Measurements from ENCODE around the gene ZNF384. TPM values are rescaled to one million over a fixed set of nuclear protein-coding genes. Genes with fewer than 3 reads are reported as not detected.

Gene ZNF384
- polyA plus RNA-seq (2013, experiment 1 of 2) = 64.8 TPM
- 55.8 TPM for polyA plus RNA-seq (2013, experiment 2 of 2)

DNA sequence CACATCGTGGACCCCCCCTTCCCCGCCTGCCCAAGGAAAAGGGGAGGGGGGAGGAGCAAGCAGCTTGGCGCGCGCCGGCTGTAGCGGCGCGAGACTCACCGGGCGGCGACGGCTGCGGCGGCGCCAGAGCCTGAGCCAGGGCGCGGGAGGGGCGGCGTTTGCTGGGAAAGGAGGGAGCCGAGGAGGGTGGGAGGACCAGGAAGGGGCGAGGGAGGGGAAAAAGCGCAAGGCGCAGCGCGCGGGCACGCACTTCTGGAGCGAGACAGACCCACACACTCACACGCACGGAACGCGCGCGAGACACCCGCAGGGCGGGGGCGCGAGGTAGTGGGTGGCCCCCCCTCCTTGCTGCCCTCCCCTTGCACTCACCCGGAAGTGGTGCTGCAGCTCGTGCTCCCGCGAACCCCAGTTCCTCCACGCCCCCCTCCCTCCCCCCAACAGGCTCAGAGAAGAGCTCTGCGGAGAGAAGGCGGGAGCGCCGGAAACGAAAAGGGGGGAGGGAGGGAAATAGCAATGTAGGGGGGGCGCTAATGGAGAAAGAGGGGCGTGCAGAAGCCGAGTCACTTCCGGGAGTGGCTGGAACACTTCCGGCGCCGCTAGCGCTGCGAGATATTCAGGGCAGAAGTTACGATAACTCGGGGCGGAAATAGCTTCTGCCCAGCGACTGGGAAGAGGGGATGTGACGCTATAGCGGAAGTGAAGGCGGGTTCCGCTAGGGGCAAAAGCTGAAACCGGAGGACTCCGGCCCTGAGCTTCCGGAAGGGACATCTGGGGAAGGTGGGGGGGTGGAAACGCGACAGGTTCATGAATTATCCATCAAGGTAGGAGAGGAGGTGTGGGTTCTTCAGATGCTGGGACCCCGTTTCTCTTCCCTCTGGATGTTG is at the start of gene ZNF384:
Gene ZNF384 (minus strand): TSS at position 377 of the 884 bp plus-strand sequence. CDS start 9,855 bp downstream, outside the sequence.
- Histone ChIP-seq H3K27ac (ENCODE audit: low read depth, low read length, severe bottlenecking) (peak within 1 kb of the TSS; percentile 96), H3K36me3 (ENCODE audit: control insufficient read depth, insufficient read depth, low read length) (peaks cover 20% of the 10 kb centered on the region), H3K4me1 (ENCODE audit: control insufficient read depth, insufficient read depth, low read length, poor library complexity, severe bottlenecking) (peaks cover 12% of the 10 kb centered on the region), H3K4me3 (ENCODE audit: extremely low read depth, insufficient read depth, low read length, poor library complexity, severe bottlenecking) (peak within 1 kb of the TSS; percentile 70), H3K9me3 (ENCODE audit: control insufficient read depth, low read length) (no peaks in the 10 kb centered on the region)
- WGBS, 2 experiments (ENCODE audit: insufficient coverage in 2 of 2) = 0% methylated on average over 23 to 53 of the region's 72 CpGs

- no peaks in the 10 kb centered on the region for H3K4me1 ChIP-seq (ENCODE audit: control insufficient read depth, insufficient read depth, low read length, poor library complexity, severe bottlenecking)
- WGBS, 2 experiments (ENCODE audit: insufficient coverage in 2 of 2) = 96 to 100% methylated on average over 3 to 4 of the region's 5 CpGs
Measured at GRCh38 chr12:6736754-6737153, 47.6 kb upstream of the ZNF384 start.

DNA sequence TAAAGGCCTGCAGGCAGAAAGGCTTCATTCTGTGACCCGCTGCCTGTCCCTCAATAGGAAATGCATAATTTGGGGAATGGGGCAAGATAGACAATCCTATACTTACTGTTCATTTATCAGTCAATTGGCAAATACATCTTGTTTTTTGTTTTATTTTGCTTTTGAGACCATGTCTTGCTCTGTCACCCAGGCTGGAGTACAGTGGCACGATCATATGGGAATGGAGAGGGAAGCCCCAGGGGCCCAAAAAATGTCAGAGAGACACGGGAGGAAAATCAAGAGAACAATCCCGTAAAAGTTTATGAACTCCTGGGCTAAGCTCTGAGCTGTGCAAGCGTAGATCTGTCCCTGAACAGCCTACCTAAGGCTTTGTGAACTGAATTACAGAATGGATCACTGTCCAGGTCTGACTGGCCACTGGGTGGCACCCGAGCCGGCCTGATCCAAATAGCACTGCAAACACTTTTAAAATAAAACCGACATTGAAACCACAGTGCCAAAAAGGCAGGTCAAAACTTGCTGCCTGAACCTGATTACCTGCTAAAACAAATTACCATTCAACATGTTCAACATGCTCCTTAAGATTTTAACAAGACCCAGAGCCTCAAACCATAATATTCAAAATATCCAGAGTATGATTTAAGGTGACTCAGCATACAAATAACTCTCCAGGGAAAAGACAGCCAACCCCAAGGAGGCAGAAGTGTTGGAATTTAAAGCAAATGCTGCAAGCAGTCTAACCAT is 46.4 kb upstream of the ZNF384 start:
- Histone ChIP-seq H3K27ac (ENCODE audit: low read depth, low read length, severe bottlenecking) (no peak overlapping the region), H3K4me3 (ENCODE audit: extremely low read depth, insufficient read depth, low read length, poor library complexity, severe bottlenecking) (no peak overlapping the region), H3K4me1 (ENCODE audit: control insufficient read depth, insufficient read depth, low read length, poor library complexity, severe bottlenecking) (no peaks in the 10 kb centered on the region), H3K9me3 (ENCODE audit: control insufficient read depth, low read length) (no peaks in the 10 kb centered on the region), H3K36me3 (ENCODE audit: control insufficient read depth, insufficient read depth, low read length) (peaks cover 18% of the 10 kb centered on the region)
- 39 to 41% methylated on average over 7 of the region's 8 CpGs for WGBS, 2 experiments (ENCODE audit: insufficient coverage in 2 of 2)

More at GRCh38 chr12:6736754-6737153, 47.6 kb upstream of the ZNF384 start:
- Histone ChIP-seq H3K36me3 (ENCODE audit: control insufficient read depth, insufficient read depth, low read length) (peaks cover 7% of the 10 kb centered on the region), H3K27ac (ENCODE audit: low read depth, low read length, severe bottlenecking) (no peak overlapping the region), H3K9me3 (ENCODE audit: control insufficient read depth, low read length) (no peaks in the 10 kb centered on the region), H3K4me3 (ENCODE audit: extremely low read depth, insufficient read depth, low read length, poor library complexity, severe bottlenecking) (no peak overlapping the region)

GRCh38 chr12:6734506-6735387 is 45.6 kb upstream of the ZNF384 start:
- Histone ChIP-seq H3K36me3 (ENCODE audit: control insufficient read depth, insufficient read depth, low read length) (peaks cover 27% of the 10 kb centered on the region), H3K27ac (ENCODE audit: low read depth, low read length, severe bottlenecking) (no peak overlapping the region), H3K4me1 (ENCODE audit: control insufficient read depth, insufficient read depth, low read length, poor library complexity, severe bottlenecking) (no peaks in the 10 kb centered on the region), H3K4me3 (ENCODE audit: extremely low read depth, insufficient read depth, low read length, poor library complexity, severe bottlenecking) (no peak overlapping the region), H3K9me3 (ENCODE audit: control insufficient read depth, low read length) (no peaks in the 10 kb centered on the region)
- WGBS, 2 experiments (ENCODE audit: insufficient coverage in 2 of 2) = 96 to 97% methylated on average over 7 of the region's 10 CpGs

GRCh38 chr12:6730169-6730568 is 41.0 kb upstream of the ZNF384 start:
- H3K36me3 ChIP-seq (ENCODE audit: control insufficient read depth, insufficient read depth, low read length) = peaks cover 47% of the 10 kb centered on the region
- 84 to 90% methylated on average over 7 of the region's 8 CpGs for WGBS, 2 experiments (ENCODE audit: insufficient coverage in 2 of 2)

GRCh38 chr12:6729186-6729585 is 40.0 kb upstream of the ZNF384 start:
- Histone ChIP-seq H3K4me1 (ENCODE audit: control insufficient read depth, insufficient read depth, low read length, poor library complexity, severe bottlenecking) (peaks cover 6% of the 10 kb centered on the region), H3K9me3 (ENCODE audit: control insufficient read depth, low read length) (no peaks in the 10 kb centered on the region), H3K4me3 (ENCODE audit: extremely low read depth, insufficient read depth, low read length, poor library complexity, severe bottlenecking) (no peak overlapping the region), H3K36me3 (ENCODE audit: control insufficient read depth, insufficient read depth, low read length) (peaks cover 44% of the 10 kb centered on the region), H3K27ac (ENCODE audit: low read depth, low read length, severe bottlenecking) (no peak overlapping the region)
- 98 to 99% methylated on average over 18 of the region's 18 CpGs for WGBS, 2 experiments (ENCODE audit: insufficient coverage in 2 of 2)

More at GRCh38 chr12:6730169-6730568, 41.0 kb upstream of the ZNF384 start:
- no peak overlapping the region for H3K27ac ChIP-seq (ENCODE audit: low read depth, low read length, severe bottlenecking)
- no peak overlapping the region for H3K4me3 ChIP-seq (ENCODE audit: extremely low read depth, insufficient read depth, low read length, poor library complexity, severe bottlenecking)
- H3K9me3 ChIP-seq (ENCODE audit: control insufficient read depth, low read length) = no peaks in the 10 kb centered on the region
- no peaks in the 10 kb centered on the region for H3K4me1 ChIP-seq (ENCODE audit: control insufficient read depth, insufficient read depth, low read length, poor library complexity, severe bottlenecking)

DNA sequence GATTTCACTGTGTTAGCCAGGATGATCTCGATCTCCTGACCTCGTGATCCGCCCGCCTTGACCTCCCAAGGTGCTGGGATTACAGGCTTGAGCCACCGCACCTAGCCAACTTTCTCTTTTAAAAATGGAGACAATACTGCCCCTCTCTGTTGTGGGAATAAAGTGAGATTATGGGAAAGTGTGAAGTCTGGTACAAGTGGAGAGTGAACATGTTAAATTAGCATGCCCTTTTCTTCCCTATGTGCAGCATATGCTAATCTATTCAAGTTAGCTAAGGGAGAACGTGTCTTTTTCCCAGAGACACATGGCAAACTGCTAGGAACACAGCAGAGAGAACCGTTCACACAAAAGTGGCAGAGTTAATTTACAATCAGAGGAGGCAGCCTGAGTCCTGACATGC is 36.2 kb upstream of the ZNF384 start:
- WGBS, 2 experiments (ENCODE audit: insufficient coverage in 2 of 2) = 92 to 100% methylated on average over 3 to 6 of the region's 7 CpGs
- Histone ChIP-seq H3K36me3 (ENCODE audit: control insufficient read depth, insufficient read depth, low read length) (peaks cover 26% of the 10 kb centered on the region), H3K9me3 (ENCODE audit: control insufficient read depth, low read length) (no peaks in the 10 kb centered on the region), H3K4me3 (ENCODE audit: extremely low read depth, insufficient read depth, low read length, poor library complexity, severe bottlenecking) (no peak overlapping the region), H3K4me1 (ENCODE audit: control insufficient read depth, insufficient read depth, low read length, poor library complexity, severe bottlenecking) (peaks cover 6% of the 10 kb centered on the region), H3K27ac (ENCODE audit: low read depth, low read length, severe bottlenecking) (no peak overlapping the region)

DNA sequence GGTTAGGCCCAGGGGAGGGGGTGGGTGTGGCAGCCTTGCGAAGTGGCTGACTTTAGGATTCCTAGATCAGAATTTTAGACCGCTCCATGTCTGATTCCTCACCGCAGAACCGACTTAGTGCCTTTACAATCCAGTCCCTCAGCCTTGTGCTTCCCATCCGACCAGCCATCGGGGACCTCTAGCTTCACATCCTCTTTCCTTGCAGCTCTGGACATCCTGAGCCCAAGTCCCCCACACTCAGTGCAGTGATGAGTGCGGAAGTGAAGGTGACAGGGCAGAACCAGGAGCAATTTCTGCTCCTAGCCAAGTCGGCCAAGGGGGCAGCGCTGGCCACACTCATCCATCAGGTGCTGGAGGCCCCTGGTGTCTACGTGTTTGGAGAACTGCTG is 35.2 kb upstream of the ZNF384 start:
- peaks cover 16% of the 10 kb centered on the region for H3K36me3 ChIP-seq (ENCODE audit: control insufficient read depth, insufficient read depth, low read length)
- peak overlapping the region; percentile 57 for H3K4me3 ChIP-seq (ENCODE audit: extremely low read depth, insufficient read depth, low read length, poor library complexity, severe bottlenecking)
- no peaks in the 10 kb centered on the region for H3K9me3 ChIP-seq (ENCODE audit: control insufficient read depth, low read length)
- WGBS, 2 experiments (ENCODE audit: insufficient coverage in 2 of 2) = 27 to 39% methylated on average over 9 of the region's 10 CpGs
- H3K27ac ChIP-seq (ENCODE audit: low read depth, low read length, severe bottlenecking) = peak overlapping the region; percentile 89
- H3K4me1 ChIP-seq (ENCODE audit: control insufficient read depth, insufficient read depth, low read length, poor library complexity, severe bottlenecking) = peaks cover 6% of the 10 kb centered on the region

DNA sequence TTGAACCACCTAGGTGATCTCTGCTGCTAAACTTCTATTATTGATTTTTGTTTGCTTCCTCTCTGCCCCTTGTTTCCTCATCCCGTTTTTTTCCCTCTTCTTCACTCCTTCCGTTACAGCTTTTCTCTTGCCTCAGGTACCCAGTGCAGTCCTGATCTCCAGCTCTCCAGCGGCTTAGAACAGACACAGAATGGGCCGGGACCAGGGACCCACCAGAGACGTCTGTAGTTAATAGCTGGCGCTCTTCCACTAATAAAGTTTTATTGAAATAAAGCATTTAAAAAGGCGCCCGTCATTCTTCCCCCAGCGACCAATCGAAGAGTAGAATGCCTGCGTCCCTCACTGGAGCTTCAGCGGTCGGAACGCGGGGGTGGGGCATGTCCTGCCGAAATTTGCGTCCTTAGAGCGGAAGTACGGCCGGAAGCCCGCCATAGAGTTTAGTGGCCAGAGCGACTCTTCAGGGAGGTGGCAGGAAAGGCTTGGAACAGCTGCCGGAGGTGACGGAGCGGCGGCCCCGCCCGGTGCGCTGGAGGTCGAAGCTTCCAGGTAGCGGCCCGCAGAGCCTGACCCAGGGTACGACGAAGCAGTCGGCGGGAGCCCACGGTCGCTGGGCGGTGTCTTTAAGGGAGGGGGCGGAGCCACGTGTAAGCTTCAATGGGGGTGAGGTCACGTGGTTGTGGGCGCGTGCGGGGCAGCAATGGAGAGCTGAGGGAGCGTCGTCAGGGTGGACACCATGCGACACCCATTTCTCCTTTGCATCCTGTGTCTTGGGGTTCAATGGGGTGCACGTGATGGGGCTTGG is 34.6 kb upstream of the ZNF384 start, which contains the start of gene COPS7A:
Gene COPS7A (plus strand): TSS at position 440 of the 802 bp plus-strand sequence. CDS start 611 bp downstream, outside the sequence.
- 0 to 2% methylated on average over 30 to 35 of the region's 49 CpGs for WGBS, 2 experiments (ENCODE audit: insufficient coverage in 2 of 2)
- Histone ChIP-seq H3K4me1 (ENCODE audit: control insufficient read depth, insufficient read depth, low read length, poor library complexity, severe bottlenecking) (peaks cover 6% of the 10 kb centered on the region), H3K9me3 (ENCODE audit: control insufficient read depth, low read length) (no peaks in the 10 kb centered on the region)

More for the DNA sequence above, 34.6 kb upstream of the ZNF384 start, which contains the start of gene COPS7A:
- Histone ChIP-seq H3K36me3 (ENCODE audit: control insufficient read depth, insufficient read depth, low read length) (peaks cover 10% of the 10 kb centered on the region), H3K4me3 (ENCODE audit: extremely low read depth, insufficient read depth, low read length, poor library complexity, severe bottlenecking) (peak within 1 kb of the TSS; percentile 57), H3K27ac (ENCODE audit: low read depth, low read length, severe bottlenecking) (peak within 1 kb of the TSS; percentile 89)
